GM19099 (cell line): Measurements from ENCODE around the gene PRR7.

Source experiments
- POLR2A ChIP-seq: IDR thresholded peaks from 3 replicates; pipeline ENCODE4 v1.6.1; 2011; ENCODE audit warnings: low read depth; ENCODE audit not compliant: insufficient read length; ENCODE audit errors: extremely low read depth

The PRR7 gene

DNA sequence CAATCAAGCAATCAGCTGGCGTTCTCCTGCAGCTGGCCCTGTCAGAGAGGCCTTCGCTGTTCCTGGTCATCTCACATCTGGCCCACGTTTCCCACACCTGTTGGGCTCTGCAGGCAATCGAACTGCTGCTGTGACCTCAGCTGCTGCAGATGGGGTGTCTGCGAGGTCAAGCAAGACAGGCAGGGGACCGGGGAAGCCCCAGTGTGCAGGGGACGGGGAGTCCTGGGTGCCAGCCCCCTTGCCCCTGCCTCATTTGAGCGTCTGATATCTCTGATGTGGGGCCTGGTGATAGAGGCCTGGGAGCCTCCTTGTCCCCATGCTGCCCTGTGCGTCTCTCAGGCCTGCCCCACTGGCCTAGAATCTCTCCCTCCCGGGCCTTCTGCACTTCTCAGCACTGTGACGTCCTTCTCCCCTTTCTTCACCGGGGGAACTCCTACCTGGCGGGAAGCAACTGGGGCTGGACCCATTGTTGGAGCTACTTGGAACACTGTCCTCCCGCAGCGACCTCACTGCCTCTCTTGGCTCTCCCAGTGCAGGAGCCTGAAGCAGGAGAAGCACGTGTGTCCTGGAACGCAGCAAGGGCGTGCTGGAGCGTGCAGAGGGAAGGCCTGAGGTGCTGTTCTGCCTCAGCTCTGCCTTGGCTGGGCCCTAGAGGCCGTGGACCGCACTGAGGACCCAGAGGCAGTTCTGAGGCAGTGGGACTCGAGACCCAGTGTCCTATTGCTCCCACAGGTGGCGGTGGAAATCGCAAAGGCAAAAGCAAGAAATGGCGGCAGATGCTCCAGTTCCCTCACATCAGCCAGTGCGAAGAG is 16.3 kb upstream of the PRR7 start:
- TF ChIP-seq POLR2A = no peak

DNA sequence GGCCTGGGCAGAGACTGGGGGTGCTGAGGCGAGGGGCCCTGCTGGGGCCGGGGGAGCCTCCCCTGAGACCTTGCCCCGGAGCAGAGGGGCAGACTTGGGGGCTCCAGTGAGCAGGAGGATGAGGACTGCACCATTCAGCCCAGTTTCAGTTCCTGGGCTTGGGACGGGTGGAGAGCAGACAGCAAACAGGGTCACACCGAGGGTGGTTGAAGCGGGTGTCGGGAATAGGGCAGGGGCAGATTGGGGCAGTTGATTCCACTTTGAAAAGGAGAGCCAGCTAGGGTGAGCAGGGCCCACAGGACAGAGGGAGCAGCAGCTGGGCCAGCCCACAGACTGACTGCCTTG is 15.7 kb upstream of the PRR7 start:
- no peak for TF ChIP-seq POLR2A

DNA sequence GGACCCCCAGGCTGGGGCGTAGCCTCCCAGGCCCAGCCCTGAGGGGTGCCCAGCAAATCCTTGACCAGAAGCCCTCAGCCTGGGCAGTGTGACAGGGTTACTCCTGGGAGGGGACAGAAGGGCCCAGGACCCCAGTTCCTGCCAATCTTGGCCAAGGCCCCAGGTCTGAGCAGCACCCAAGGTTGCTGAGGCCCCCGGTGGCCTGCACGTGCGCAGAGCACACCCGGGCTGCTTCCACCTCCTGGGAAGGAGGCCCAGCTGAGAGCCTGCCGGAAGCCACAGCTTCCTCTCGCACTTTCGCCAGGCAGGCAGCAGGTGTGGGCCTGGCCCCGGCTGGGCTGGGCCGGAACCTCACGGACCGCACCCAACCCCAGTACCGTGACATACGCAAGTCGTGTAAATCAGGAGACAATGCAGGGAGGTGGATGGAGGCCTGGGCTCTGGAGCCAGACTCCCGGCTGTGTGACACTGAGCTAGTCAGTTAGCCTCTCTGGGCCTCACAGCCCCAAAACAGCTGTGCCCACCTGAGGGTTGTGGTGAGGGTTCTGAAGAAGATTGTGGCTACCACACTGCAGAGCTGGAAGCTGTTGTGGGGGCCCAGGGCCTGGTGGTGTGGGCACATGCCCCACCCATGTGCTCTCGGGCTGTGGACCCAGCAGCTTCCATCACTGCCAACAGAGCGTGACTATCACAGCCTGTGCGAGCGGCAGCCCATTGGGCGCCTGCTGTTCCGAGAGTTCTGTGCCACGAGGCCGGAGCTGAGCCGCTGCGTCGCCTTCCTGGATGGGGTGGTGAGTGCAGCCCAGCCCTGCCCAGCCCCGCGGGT is 15.1 kb upstream of the PRR7 start:
- peak; percentile 49 for TF ChIP-seq POLR2A

DNA sequence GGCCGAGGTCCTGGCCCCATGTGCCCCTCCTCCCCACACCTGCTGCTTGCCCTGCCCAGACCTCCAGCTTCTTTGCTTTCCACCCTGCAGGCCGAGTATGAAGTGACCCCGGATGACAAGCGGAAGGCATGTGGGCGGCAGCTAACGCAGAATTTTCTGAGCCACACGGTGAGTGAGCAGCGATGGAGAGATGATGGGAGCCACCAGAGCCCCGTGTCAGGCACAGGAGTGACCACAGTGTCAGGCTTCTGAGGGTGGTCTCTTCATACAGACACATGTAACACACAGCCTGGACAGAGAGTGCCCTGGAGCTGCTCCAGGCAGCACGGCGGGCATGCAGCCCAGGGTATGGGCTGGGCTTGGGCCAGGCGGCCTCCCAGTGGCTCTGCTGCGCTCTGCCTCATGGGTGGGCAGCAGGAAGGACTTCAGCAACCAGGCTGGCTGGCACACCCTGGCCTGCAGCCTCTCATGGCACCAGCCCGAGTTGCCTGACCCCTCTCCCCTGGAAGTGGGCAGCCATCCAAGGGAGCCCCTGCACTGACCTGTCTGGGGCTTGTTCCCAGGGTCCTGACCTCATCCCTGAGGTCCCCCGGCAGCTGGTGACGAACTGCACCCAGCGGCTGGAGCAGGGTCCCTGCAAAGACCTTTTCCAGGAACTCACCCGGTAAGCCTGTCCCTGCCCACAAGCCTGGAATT is 14.3 kb upstream of the PRR7 start:
- no peak for TF ChIP-seq POLR2A

DNA sequence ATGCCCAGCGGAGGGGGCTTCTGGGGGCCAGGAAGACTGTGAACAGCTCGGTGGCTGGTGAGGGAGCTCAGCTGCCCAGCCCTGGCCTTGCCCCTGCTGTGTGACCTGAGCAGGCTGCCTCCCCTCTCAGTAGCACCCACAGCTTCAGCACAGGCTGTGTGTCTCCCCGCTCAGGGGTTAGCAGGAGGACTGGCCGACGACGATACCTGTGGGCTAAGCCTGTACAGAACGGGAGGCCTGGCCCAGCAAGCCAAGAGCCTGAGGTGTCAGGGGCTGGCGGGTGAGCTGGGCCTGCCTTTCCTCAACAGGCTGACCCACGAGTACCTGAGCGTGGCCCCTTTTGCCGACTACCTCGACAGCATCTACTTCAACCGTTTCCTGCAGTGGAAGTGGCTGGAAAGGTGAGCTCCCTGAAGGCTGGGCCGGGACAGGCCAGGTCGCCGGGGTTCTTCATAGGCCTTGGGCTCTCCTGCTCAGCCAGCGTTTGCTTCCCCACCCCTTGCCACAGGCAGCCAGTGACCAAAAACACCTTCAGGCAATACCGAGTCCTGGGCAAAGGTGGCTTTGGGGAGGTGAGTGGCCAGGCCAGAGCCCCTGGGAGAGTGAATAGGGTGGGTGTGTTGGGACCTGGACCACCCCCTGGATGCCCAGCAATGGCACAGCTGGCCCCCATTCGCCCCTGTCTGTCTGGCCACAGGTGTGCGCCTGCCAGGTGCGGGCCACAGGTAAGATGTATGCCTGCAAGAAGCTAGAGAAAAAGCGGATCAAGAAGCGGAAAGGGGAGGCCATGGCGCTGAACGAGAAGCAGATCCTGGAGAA is 13.6 kb upstream of the PRR7 start:
- no peak for TF ChIP-seq POLR2A

DNA sequence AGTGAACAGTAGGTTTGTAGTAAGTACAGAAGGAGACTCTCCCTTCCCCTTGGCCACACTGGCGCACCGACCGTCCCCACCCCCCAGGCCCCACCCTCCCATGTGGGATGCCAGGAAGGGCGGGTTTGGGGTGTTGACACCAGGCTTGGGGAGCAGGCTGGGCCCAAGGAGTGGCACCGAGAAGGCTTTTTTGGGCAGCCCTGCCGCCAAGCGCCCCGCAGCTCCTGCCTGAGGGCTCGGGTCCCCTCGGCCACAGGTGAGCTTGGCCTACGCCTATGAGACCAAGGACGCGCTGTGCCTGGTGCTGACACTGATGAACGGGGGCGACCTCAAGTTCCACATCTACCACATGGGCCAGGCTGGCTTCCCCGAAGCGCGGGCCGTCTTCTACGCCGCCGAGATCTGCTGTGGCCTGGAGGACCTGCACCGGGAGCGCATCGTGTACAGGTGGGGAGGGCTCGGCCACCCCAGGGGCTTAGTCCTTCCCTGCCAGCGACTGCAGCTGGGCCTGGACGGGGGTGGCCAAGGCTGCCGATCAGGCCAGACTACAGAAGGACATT is 12.9 kb upstream of the PRR7 start:
- TF ChIP-seq POLR2A = no peak

DNA sequence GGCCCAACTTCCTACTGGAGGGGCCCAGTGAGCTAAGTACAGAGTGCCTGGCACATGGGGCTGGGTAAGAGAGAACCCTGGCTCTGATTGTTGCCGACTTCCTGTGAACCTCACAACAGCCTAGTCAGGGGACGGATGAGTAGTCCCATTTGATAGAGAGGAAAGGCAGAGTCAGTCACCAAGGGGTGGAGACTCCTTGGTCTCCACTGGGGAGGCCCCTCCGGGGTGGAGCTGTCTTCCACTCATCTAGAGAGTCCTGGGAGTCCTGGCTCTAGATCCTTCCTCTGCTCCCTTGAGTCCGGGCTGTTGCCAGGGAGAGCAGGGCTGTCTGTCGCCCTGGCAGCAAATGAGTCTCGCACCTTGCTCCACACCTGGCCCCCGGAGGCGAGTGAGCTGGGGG is 12.2 kb upstream of the PRR7 start:
- TF ChIP-seq POLR2A = no peak

DNA sequence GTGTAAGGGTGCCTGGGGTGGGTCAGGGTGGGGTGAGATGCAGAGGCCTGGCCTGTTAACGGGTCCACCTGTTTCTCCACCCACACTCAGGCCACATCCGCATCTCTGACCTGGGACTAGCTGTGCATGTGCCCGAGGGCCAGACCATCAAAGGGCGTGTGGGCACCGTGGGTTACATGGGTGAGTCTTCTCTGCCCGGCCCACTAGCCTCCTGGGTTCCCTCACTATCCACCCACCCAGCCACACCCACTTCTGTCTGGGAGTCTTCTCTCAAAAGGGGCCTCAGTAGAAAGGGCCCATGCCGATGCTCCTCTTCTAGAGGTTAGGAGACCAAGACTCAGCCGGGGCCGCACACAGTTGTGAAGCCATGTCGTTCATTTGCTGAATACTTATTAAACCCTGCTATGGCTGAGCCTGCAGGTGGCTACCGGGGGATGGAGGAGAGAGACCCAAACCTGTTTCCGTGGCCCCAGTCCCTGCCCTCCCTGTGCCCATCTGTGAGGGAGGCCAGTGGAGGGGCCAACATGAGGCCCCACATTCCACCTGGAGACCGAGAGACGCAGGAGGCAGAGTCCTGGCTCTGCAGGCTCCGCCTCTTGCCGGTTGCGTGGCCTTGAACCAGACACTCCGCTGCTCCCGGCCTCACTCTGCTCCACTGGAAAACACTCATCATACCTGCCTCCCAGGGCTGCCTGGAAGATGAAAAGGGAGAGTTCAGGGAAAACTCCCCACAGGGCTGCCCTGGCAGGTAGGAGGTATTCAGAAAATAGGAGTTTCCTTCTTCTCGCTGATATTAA is 11.5 kb upstream of the PRR7 start:
- no peak for TF ChIP-seq POLR2A

DNA sequence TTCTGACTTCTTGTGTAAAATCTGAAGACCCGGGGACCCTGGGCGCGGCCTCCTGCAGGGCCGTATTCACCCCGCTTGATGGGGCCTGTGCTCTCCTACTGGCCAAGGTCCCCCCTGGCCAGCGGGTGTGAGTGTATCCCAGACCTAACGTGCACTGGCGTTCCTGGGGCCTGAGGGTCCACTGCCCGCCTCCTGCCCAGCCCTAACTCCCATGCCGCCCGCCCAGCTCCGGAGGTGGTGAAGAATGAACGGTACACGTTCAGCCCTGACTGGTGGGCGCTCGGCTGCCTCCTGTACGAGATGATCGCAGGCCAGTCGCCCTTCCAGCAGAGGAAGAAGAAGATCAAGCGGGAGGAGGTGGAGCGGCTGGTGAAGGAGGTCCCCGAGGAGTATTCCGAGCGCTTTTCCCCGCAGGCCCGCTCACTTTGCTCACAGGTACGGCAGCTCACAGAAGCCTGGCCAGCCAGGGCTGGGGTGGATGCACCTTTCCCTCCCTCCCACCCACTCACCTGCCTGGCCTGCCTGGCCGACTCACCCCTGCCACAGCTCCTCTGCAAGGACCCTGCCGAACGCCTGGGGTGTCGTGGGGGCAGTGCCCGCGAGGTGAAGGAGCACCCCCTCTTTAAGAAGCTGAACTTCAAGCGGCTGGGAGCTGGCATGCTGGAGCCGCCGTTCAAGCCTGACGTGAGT is 10.6 kb upstream of the PRR7 start:
- no peak for TF ChIP-seq POLR2A

DNA sequence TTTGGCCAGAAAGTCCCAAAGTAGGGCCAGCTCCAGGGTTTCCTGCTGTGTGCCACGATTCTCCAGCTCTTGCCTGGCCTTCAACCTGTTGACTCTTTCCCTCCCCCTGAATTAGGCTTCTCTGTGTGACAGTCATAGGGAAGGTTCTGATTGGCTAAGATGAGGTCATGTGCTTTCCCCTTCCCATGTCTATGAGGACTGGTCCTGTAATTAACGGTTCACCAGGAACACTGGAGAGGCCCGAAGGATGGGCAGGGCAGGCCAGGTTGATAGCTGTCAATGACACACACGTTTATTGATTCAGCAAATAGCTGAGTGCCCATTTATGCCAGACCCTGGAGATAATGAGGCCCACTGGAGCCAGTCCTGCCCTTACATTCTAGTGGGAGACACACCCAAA is 9.0 kb upstream of the PRR7 start:
- TF ChIP-seq POLR2A = no peak

DNA sequence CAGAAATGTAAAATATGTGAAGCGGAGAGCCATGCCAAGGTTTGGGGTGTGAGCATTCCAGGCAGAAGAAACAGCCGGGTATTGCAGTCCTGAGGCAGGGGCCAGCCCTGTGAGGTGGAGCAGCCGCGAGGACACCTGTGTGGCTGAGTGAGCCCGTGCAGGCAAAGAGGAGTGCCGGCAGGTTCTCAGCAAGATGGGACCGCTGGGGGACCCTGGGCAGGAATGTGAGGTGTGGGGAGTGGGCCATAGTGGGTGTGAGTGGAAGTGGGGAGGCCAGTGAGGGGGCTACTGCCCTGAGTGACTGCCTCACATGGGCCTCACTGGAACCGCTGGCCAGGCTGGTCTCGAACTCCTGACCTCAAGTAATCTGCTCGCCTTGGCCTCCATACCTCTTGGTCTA is 8.1 kb upstream of the PRR7 start:
- TF ChIP-seq POLR2A = no peak

DNA sequence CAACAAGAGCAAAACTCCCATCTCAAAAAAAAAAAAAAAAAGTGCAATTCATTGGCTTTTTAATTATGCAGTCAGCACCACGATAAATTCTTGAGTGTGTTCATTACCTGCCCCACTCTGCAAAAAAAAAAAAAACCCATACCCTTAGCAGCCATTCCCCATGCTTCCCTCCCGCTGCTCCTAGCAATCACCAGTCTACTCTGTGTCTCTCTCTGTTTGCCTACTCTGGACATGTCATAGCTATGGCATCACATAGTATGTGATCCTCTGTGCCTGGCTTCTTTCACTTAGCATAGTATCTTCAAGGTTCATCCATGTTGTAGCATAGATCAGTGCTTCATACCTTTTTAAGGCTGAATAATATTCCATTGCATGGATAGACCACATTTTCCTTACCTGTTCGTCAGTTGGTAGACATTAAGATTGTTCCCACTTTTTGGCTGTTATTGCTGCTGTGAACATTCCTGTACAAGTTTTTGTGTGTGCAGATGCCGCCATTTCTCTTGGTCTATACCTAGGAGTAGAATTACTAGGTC is 7.0 kb upstream of the PRR7 start:
- no peak for TF ChIP-seq POLR2A
